CD14-positive monocyte (primary cell): Measurements from ENCODE around the gene KLHL3. TPM values are rescaled to one million over a fixed set of nuclear protein-coding genes. Genes with fewer than 3 reads are reported as not detected.

ENCODE experiments used
- DNase-seq, 3 donors: peaks; one replicate each; pipeline ENCODE4 v3.0.0-alpha.2; 2011 to 2022
- H2AFZ ChIP-seq: 2 replicates; pipeline ENCODE4 v1.6.0; 2012; ENCODE audit warnings: mild to moderate bottlenecking, low read depth, low read length, inconsistent platforms; ENCODE audit not compliant: insufficient read depth, poor library complexity, severe bottlenecking
- H3K27ac ChIP-seq, 2 donors: 1 replicate in 1 of 2; 2 replicates in 1 of 2; pipeline ENCODE4 v1.5.1; 2012 to 2013; ENCODE audit warnings: low read length in 2 of 2, control low read depth in 1 of 2, inconsistent platforms in 1 of 2, low read depth in 1 of 2, mild to moderate bottlenecking in 1 of 2
- H3K27me3 ChIP-seq, 2 donors: one replicate each; pipeline versions ENCODE4 v1.6.0 to v1.6.1; 2011 to 2013; ENCODE audit warnings: low read length in 2 of 2; ENCODE audit not compliant: control insufficient read depth in 2 of 2, insufficient read depth in 2 of 2
- H3K36me3 ChIP-seq, 2 donors: replicated peaks in 1 of 2; 1 replicate in 1 of 2; 2 replicates in 1 of 2; pipeline versions ENCODE4 v1.5.1 to v1.6.1; 2012 to 2013; ENCODE audit warnings: low read length in 2 of 2, control low read depth in 1 of 2, inconsistent platforms in 1 of 2, mild to moderate bottlenecking in 1 of 2; ENCODE audit not compliant: insufficient read depth in 2 of 2, control insufficient read depth in 1 of 2
- H3K4me1 ChIP-seq, 2 donors: 1 replicate in 1 of 2; 2 replicates in 1 of 2; pipeline versions ENCODE4 v1.5.1 to v1.6.1; 2012 to 2013; ENCODE audit warnings: low read length in 2 of 2, control low read depth in 1 of 2, inconsistent platforms in 1 of 2, mild to moderate bottlenecking in 1 of 2, moderate library complexity in 1 of 2; ENCODE audit not compliant: insufficient read depth in 2 of 2, control insufficient read depth in 1 of 2
- H3K4me2 ChIP-seq: replicated peaks from 2 replicates; pipeline ENCODE3; 2012; ENCODE audit warnings: low read length, moderate library complexity, mild to moderate bottlenecking; ENCODE audit not compliant: poor library complexity, severe bottlenecking; ENCODE audit errors: extremely low read depth
- H3K4me3 ChIP-seq, 3 experiments: fragments of 200-600 bp in 1 of 3; sonication (generic) in 1 of 3; replicated peaks in 1 of 3; 1 replicate in 2 of 3; 2 replicates in 1 of 3; pipeline ENCODE4 v1.5.1; 2011 to 2013; ENCODE audit warnings: low read length in 3 of 3, mild to moderate bottlenecking in 3 of 3, control low read depth in 2 of 3, low read depth in 2 of 3, inconsistent platforms in 1 of 3, moderate library complexity in 1 of 3
- H3K79me2 ChIP-seq: 2 replicates; pipeline ENCODE4 v1.6.0; 2012; ENCODE audit warnings: mild to moderate bottlenecking, control low read depth, inconsistent platforms, low read length, moderate library complexity; ENCODE audit not compliant: insufficient read depth
- H3K9ac ChIP-seq: 2 replicates; pipeline ENCODE4 v1.6.0; 2017; ENCODE audit warnings: low read length, mild to moderate bottlenecking; ENCODE audit not compliant: insufficient read depth, poor library complexity, severe bottlenecking
- H3K9me3 ChIP-seq, 2 donors: replicated peaks in 1 of 2; 1 replicate in 1 of 2; 2 replicates in 1 of 2; pipeline versions ENCODE4 v1.5.1 to v1.6.1; 2012 to 2013; ENCODE audit warnings: low read length in 2 of 2, control low read depth in 1 of 2; ENCODE audit not compliant: control insufficient read depth in 1 of 2, insufficient read depth in 1 of 2
- H4K20me1 ChIP-seq: 2 replicates; pipeline ENCODE4 v1.6.0; 2012; ENCODE audit warnings: mild to moderate bottlenecking, low read length, control low read depth, moderate library complexity; ENCODE audit not compliant: insufficient read depth
- H3K27ac Mint-ChIP-seq, 7 donors: one replicate each; pipeline ENCODE4 v1.8.0; 2020; ENCODE audit warnings: mild to moderate bottlenecking in 7 of 7, mixed read lengths in 7 of 7, moderate library complexity in 6 of 7, inconsistent platforms in 2 of 7
- H3K27me3 Mint-ChIP-seq, 3 donors: one replicate each; pipeline ENCODE4 v1.8.0; 2021 to 2022; ENCODE audit warnings: low read depth in 3 of 3, mild to moderate bottlenecking in 3 of 3, mixed read lengths in 3 of 3, moderate library complexity in 3 of 3, inconsistent platforms in 1 of 3
- H3K36me3 Mint-ChIP-seq, 2 donors: one replicate each; pipeline ENCODE4 v1.8.0; 2020; ENCODE audit warnings: mixed read lengths in 2 of 2, inconsistent platforms in 1 of 2, mild to moderate bottlenecking in 1 of 2
- H3K4me1 Mint-ChIP-seq: one replicate; pipeline ENCODE4 v1.8.0; 2020; ENCODE audit warnings: mild to moderate bottlenecking, mixed read lengths
- H3K4me3 Mint-ChIP-seq, 2 donors: one replicate each; pipeline ENCODE4 v1.8.0; 2020; ENCODE audit warnings: mild to moderate bottlenecking in 2 of 2, mixed read lengths in 2 of 2, moderate library complexity in 1 of 2
- H3K9me3 Mint-ChIP-seq, 7 donors: one replicate each; pipeline ENCODE4 v1.8.0; 2020 to 2022; ENCODE audit warnings: mixed read lengths in 7 of 7, mild to moderate bottlenecking in 6 of 7, moderate library complexity in 6 of 7, inconsistent platforms in 2 of 7
- WGBS: methylation state at CpG from one replicate; pipeline ENCODE4 v1.1.5; 2013; ENCODE audit warnings: missing lambda C conversion rate; ENCODE audit not compliant: insufficient coverage; 5-methylcytosine and 5-hydroxymethylcytosine counted together
- intact Hi-C, 2 donors: fragments of 100-400 bp; cut with micrococcal nuclease; formaldehyde crosslinking; loops; one replicate each; pipeline versions ENCODE4 v1.15.0 to v1.15.1; 2023
- polyA plus RNA-seq, 3 donors: library from polyadenylated mRNA; depleted of rRNA in 1 of 3; unstranded in 2 of 3; stranded (reverse) in 1 of 3; fragments of 300-500 nt in 2 of 3; fragments of >200 nt in 1 of 3; fragmentation: Illumina TruSeq in 2 of 3; gene quantifications; 1 replicate in 2 of 3; 2 replicates in 1 of 3; pipeline ENCODE4 v1.2.3, GENCODE V29; 2012 to 2021
- TF ChIP-seq, protein P1 (sequence below): fragments of 200-600 bp; IDR thresholded peaks from one replicate; pipeline ENCODE4 v1.8.0; 2022; ENCODE audit warnings: antibody characterized with exemption, mild to moderate bottlenecking

KLHL3 gene
- polyA plus RNA-seq, 3 donors: 0.71 TPM; not detected in 2

DNA sequence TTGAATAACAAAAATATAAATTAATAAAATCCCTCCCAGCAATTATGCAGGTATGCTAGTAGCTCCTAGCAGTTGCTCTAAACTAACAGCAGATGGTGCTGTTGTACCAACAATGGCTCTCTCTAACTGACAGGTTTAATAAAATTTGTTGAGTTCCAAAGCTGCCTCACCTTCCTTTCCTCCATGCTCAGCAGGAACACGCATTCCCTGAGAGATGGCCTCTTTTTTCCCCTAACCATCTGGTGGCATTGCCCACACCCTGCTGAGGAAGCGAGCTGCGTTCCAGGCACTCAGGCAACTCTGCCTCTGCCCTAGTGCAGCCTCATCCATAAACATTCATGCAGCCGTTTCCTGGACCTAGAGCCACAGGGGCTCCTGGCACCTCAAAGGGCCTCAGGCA, 106.2 kb downstream of the KLHL3 start:
- Histone ChIP-seq H3K9ac (no peak overlapping the region), H3K79me2 (no peaks in the 10 kb centered on the region), H3K4me2 (no peak overlapping the region), H3K9me3 (no peaks in the 10 kb centered on the region), H2AFZ (no peak overlapping the region), H3K4me3 (no peak overlapping the region), H3K4me1 (peaks cover 0 to 7% of the 10 kb centered on the region in 2 donors), H3K36me3 (no peaks in the 10 kb centered on the region), H3K27ac (no peak overlapping the region), H4K20me1 (no peaks in the 10 kb centered on the region), H3K27me3 (no peaks in the 10 kb centered on the region)
- peaks cover 0 to 3% of the 10 kb centered on the region in 2 donors for H3K36me3 Mint-ChIP-seq
- 35% methylated on average over 4 of the region's 4 CpGs for WGBS
- peaks cover 0 to 2% (median 0%) of the 10 kb centered on the region in 7 donors for H3K9me3 Mint-ChIP-seq
- TF ChIP-seq, protein P1, sequence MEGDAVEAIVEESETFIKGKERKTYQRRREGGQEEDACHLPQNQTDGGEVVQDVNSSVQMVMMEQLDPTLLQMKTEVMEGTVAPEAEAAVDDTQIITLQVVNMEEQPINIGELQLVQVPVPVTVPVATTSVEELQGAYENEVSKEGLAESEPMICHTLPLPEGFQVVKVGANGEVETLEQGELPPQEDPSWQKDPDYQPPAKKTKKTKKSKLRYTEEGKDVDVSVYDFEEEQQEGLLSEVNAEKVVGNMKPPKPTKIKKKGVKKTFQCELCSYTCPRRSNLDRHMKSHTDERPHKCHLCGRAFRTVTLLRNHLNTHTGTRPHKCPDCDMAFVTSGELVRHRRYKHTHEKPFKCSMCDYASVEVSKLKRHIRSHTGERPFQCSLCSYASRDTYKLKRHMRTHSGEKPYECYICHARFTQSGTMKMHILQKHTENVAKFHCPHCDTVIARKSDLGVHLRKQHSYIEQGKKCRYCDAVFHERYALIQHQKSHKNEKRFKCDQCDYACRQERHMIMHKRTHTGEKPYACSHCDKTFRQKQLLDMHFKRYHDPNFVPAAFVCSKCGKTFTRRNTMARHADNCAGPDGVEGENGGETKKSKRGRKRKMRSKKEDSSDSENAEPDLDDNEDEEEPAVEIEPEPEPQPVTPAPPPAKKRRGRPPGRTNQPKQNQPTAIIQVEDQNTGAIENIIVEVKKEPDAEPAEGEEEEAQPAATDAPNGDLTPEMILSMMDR: peak; percentile 95
- H3K27me3 Mint-ChIP-seq: peaks cover 0 to 3% (median 0%) of the 10 kb centered on the region in 3 donors
- DNase-seq: peak; percentile 42 to 76 (median 47)
- intact Hi-C loops: loop anchor here (2.0 to 10.0 kb wide), 5 partner anchors 113 to 505 kb away; partner anchors contain the start of gene NME5 (in 1 of the 2)
- H3K4me1 Mint-ChIP-seq: peaks cover 8% of the 10 kb centered on the region
- H3K27ac Mint-ChIP-seq: no peak overlapping the region
- no peak overlapping the region for H3K4me3 Mint-ChIP-seq

DNA sequence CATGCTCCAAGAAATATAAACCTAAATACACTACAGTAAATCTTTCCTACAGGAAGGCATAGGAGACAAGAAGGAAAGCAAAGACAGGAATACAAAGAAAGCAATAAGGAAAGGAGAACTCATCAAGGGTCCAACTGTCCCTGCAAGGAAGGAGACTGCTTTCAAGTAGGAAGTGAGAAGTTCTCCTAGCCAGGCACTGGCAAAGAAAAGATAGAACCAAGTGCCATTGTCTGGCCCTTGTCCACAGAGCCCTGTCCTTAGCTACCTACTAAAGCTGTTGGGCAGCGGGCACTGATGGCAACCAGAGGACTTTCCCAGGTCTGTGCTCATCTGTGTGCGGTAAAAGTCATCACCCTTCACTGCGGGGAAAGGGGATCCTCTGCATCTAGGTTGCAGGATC, 108.2 kb downstream of the KLHL3 start:
- TF ChIP-seq, protein P1: no peak
- H4K20me1 ChIP-seq: no peaks in the 10 kb centered on the region
- Mint-ChIP-seq H3K4me3 (no peak overlapping the region), H3K36me3 (peaks cover 0 to 2% of the 10 kb centered on the region in 2 donors), H3K27me3 (peaks cover 0 to 3% (median 0%) of the 10 kb centered on the region in 3 donors), H3K27ac (peak overlapping the region in 1 of 7 donors; percentile 6), H3K9me3 (peaks cover 0 to 3% (median 0%) of the 10 kb centered on the region in 7 donors), H3K4me1 (peaks cover 14% of the 10 kb centered on the region)
- H3K4me1 ChIP-seq: peaks cover 6 to 17% of the 10 kb centered on the region in 2 donors
- peak in 1 of 3 donors; percentile 14 for DNase-seq
- no peak overlapping the region for H2AFZ ChIP-seq
- no peak overlapping the region for H3K9ac ChIP-seq
- H3K36me3 ChIP-seq: no peaks in the 10 kb centered on the region
- H3K27ac ChIP-seq: no peak overlapping the region
- intact Hi-C loops: loop anchor here (2.0 to 10.0 kb wide), 3 partner anchors 115 to 507 kb away; partner anchors contain the start of gene NME5 (in 1 of the 2)
- no peaks in the 10 kb centered on the region for H3K79me2 ChIP-seq
- no peak overlapping the region for H3K4me2 ChIP-seq
- H3K27me3 ChIP-seq: no peaks in the 10 kb centered on the region
- WGBS: 100% methylated on average over 1 of the region's 3 CpGs
- H3K4me3 ChIP-seq: no peak overlapping the region
- no peaks in the 10 kb centered on the region for H3K9me3 ChIP-seq
